Measurements from ENCODE around the gene GJA5.

GJA5 gene

DNA sequence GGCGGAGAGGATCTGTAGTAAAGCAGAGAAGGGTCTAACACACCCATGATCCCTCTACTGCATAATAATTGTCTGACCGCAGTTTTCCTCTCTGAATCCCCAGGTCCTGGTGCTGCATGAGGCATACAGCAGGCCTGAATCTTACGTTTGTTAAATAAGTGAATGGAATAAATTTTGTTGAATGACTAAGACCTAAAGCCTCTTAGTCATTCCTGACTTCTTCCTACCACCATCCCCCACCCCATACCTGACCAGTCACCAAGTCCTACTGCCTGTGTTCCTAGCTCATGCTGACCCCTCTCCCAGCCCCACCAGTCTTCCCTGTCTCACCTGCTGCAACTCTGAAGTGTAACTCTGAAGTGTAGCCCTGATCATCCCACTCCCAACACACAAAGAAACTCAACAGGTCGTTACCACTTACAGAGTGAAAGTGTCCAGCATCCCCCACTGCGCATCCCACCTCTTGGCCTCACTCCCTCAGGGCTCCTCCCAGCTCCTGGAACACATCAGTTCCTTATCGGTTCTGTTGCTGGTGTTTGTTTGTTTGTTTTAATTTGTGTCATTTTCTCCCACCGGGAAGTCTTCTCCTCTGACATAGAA lies 9.7 kb downstream of the GJA5 start:
- Histone ChIP-seq H3K36me3 (ENCODE audit: low read length) (no peaks in the 10 kb centered on the region), H3K4me3 (ENCODE audit: insufficient read depth, low read length, poor library complexity, severe bottlenecking) (no peak overlapping the region), H3K4me2 (ENCODE audit: low read depth, low read length, poor library complexity, severe bottlenecking) (no peak overlapping the region), H3F3A (ENCODE audit: insufficient read depth) (no peaks in the 10 kb centered on the region), H3K9ac (ENCODE audit: low read length) (no peak overlapping the region), H3K27me3 (ENCODE audit: low read length) (no peaks in the 10 kb centered on the region), H3K79me2 (ENCODE audit: insufficient read depth, low read length) (no peaks in the 10 kb centered on the region), H3K27ac (ENCODE audit: low read depth, low read length) (no peak overlapping the region), H3K9me3 (ENCODE audit: insufficient read depth, low read length) (no peaks in the 10 kb centered on the region), H3K9me2 (replicated peaks; ENCODE audit: insufficient read depth, low read length) (no peaks in the 10 kb centered on the region), H4K20me1 (ENCODE audit: low read depth, low read length) (no peaks in the 10 kb centered on the region), H2AFZ (ENCODE audit: low read depth, low read length, severe bottlenecking) (no peak overlapping the region)
- TF ChIP-seq, protein P1, sequence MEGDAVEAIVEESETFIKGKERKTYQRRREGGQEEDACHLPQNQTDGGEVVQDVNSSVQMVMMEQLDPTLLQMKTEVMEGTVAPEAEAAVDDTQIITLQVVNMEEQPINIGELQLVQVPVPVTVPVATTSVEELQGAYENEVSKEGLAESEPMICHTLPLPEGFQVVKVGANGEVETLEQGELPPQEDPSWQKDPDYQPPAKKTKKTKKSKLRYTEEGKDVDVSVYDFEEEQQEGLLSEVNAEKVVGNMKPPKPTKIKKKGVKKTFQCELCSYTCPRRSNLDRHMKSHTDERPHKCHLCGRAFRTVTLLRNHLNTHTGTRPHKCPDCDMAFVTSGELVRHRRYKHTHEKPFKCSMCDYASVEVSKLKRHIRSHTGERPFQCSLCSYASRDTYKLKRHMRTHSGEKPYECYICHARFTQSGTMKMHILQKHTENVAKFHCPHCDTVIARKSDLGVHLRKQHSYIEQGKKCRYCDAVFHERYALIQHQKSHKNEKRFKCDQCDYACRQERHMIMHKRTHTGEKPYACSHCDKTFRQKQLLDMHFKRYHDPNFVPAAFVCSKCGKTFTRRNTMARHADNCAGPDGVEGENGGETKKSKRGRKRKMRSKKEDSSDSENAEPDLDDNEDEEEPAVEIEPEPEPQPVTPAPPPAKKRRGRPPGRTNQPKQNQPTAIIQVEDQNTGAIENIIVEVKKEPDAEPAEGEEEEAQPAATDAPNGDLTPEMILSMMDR (IDR thresholded peaks at IDR 0.05; ENCODE audit: insufficient read depth, low read length, poor library complexity, severe bottlenecking) = no peak
- no peak for TF ChIP-seq EZH2phosphoT487 (conservative IDR thresholded peaks at IDR 0.05; ENCODE audit: low read length)

DNA sequence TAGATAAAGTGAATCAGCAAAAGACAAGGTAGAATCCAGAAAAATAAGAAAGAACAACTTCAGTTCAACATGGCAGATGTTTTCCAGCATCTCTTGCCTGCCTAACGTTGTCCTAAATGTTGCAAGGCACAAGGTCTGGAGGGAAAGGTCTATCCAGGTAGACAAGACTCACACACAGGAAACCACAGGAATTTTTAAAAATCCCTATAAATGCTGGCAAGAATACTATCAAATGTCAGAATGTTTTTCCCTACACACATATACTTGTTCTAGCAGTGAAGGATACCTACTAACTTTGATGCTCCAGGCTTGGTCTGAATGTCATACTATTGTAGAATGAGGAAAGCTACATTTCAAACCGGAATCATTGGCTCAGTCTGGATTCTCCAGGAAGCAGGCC lies 10.6 kb downstream of the GJA5 start:
- no peaks in the 10 kb centered on the region for H3K9me2 ChIP-seq (replicated peaks; ENCODE audit: insufficient read depth, low read length)
- H3K4me2 ChIP-seq (ENCODE audit: low read depth, low read length, poor library complexity, severe bottlenecking) = no peak overlapping the region
- TF ChIP-seq, protein P1 (IDR thresholded peaks at IDR 0.05; ENCODE audit: insufficient read depth, low read length, poor library complexity, severe bottlenecking) = no peak
- no peak for TF ChIP-seq EZH2phosphoT487 (conservative IDR thresholded peaks at IDR 0.05; ENCODE audit: low read length)

DNA sequence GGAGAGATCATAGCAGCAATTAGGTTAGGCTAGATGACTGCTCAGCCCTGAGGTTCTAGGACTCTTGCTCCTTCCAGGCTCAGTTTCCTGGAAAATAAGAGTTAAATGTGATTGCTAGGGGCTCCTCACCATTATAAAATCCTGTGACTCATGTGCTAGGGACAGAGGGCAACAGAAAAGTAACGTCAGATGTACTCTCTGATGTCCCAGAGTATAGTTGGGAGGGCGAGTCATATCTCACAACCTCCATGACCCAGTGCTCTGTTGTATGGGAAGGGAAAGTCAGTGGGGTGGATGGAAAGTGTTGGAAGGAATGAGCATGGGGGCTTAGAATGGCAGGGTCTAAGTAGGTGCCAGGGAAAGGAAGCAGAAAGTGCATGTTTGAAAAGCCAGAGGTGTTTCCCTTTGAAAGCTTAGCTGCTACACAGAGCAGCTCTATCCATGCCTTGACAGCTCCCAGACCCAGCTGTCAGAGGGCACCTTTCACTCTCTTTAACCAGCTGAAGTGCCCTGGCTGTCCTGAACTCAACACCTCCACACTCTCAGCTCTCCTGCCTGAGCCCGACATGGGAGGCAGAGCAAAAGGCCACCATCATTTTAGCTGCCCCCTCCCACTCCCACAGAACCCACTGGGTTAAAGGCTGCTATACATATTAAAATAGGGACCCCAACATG lies 11.6 kb downstream of the GJA5 start:
- H3K9ac ChIP-seq (ENCODE audit: low read length) = no peak overlapping the region
- H3K36me3 ChIP-seq (ENCODE audit: low read length) = no peaks in the 10 kb centered on the region
- H3K27me3 ChIP-seq (ENCODE audit: low read length) = no peaks in the 10 kb centered on the region

More for the DNA sequence above, 10.6 kb downstream of the GJA5 start:
- no peaks in the 10 kb centered on the region for H3F3A ChIP-seq (ENCODE audit: insufficient read depth)
- H3K9me3 ChIP-seq (ENCODE audit: insufficient read depth, low read length) = no peaks in the 10 kb centered on the region
- H4K20me1 ChIP-seq (ENCODE audit: low read depth, low read length) = no peaks in the 10 kb centered on the region
- H3K27ac ChIP-seq (ENCODE audit: low read depth, low read length) = no peak overlapping the region
- no peak overlapping the region for H2AFZ ChIP-seq (ENCODE audit: low read depth, low read length, severe bottlenecking)
- H3K27me3 ChIP-seq (ENCODE audit: low read length) = no peaks in the 10 kb centered on the region
- no peaks in the 10 kb centered on the region for H3K36me3 ChIP-seq (ENCODE audit: low read length)
- H3K79me2 ChIP-seq (ENCODE audit: insufficient read depth, low read length) = no peaks in the 10 kb centered on the region
- no peak overlapping the region for H3K9ac ChIP-seq (ENCODE audit: low read length)
- H3K4me3 ChIP-seq (ENCODE audit: insufficient read depth, low read length, poor library complexity, severe bottlenecking) = no peak overlapping the region

More for the DNA sequence above, 11.6 kb downstream of the GJA5 start:
- no peak overlapping the region for H3K27ac ChIP-seq (ENCODE audit: low read depth, low read length)
- no peaks in the 10 kb centered on the region for H3K79me2 ChIP-seq (ENCODE audit: insufficient read depth, low read length)
- H3K9me3 ChIP-seq (ENCODE audit: insufficient read depth, low read length) = no peaks in the 10 kb centered on the region
- no peaks in the 10 kb centered on the region for H3K9me2 ChIP-seq (replicated peaks; ENCODE audit: insufficient read depth, low read length)
- H4K20me1 ChIP-seq (ENCODE audit: low read depth, low read length) = no peaks in the 10 kb centered on the region
- H3F3A ChIP-seq (ENCODE audit: insufficient read depth) = no peaks in the 10 kb centered on the region
- no peak for TF ChIP-seq EZH2phosphoT487 (conservative IDR thresholded peaks at IDR 0.05; ENCODE audit: low read length)
- TF ChIP-seq, protein P1 (IDR thresholded peaks at IDR 0.05; ENCODE audit: insufficient read depth, low read length, poor library complexity, severe bottlenecking) = no peak
- H2AFZ ChIP-seq (ENCODE audit: low read depth, low read length, severe bottlenecking) = no peak overlapping the region
- no peak overlapping the region for H3K4me2 ChIP-seq (ENCODE audit: low read depth, low read length, poor library complexity, severe bottlenecking)
- no peak overlapping the region for H3K4me3 ChIP-seq (ENCODE audit: insufficient read depth, low read length, poor library complexity, severe bottlenecking)
